Lower lobe of right lung (tissue), 2 donors: ENCODE measurements around the gene AK4. TPM values are rescaled to one million over a fixed set of nuclear protein-coding genes. Genes with fewer than 3 reads are reported as not detected.
"Not testable (repeated sequence)": the region's sequence is repeated elsewhere in the genome, so short reads cannot be mapped to it uniquely, and the experiment has no call there.

ENCODE experiments used
- ATAC-seq, 2 donors: fragments of 200-7000 bp; cut with Tn5 transposase; one replicate each; pipeline ENCODE4 v1.9.1; 2020 to 2022; ENCODE audit warnings: mild to moderate bottlenecking in 2 of 2, moderate library complexity in 2 of 2
- DNase-seq: peaks from one replicate; pipeline ENCODE4 v3.0.0-alpha.2; 2020
- H3K27ac ChIP-seq: fragments of 200-600 bp; one replicate; pipeline ENCODE4 v1.8.0; 2022
- H3K27me3 ChIP-seq: fragments of 200-600 bp; one replicate; pipeline ENCODE4 v1.8.0; 2022; ENCODE audit warnings: low read depth
- H3K36me3 ChIP-seq: fragments of 200-600 bp; one replicate; pipeline ENCODE4 v1.8.0; 2022; ENCODE audit warnings: mild to moderate bottlenecking
- H3K4me1 ChIP-seq: fragments of 200-600 bp; one replicate; pipeline ENCODE4 v1.8.0; 2022
- H3K4me3 ChIP-seq: fragments of 200-600 bp; one replicate; pipeline ENCODE4 v1.8.0; 2022; ENCODE audit warnings: mild to moderate bottlenecking
- H3K9me3 ChIP-seq: fragments of 200-600 bp; one replicate; pipeline ENCODE4 v1.8.0; 2022
- CTCF ChIP-seq: fragments of 200-600 bp; IDR thresholded peaks from one replicate; pipeline ENCODE4 v1.8.0; 2022; ENCODE audit warnings: antibody characterized with exemption, mild to moderate bottlenecking
- intact Hi-C: fragments of 100-400 bp; cut with DNase I; formaldehyde crosslinking; loops from one replicate; pipeline ENCODE4 v1.11.0; 2022
- total RNA-seq: library from RNA; stranded (reverse); fragmentation: NEBNext Ultra II Directional; extraction: Animal tissue kit (Norgen Biotek cat#: 25700); gene quantifications from one replicate; pipeline ENCODE4 v1.2.1, GENCODE V29; 2021
- donor health status: DM: no; HTN: yes; CAD: no; lungs with severe emphysema.

Gene AK4
- total RNA-seq, 1 donor from 2014 or later: 7.0 TPM

GRCh38 chr1:65112811-65113210 is 35.2 kb upstream of the AK4 start:
- Histone ChIP-seq H3K4me3 (no peak overlapping the region), H3K36me3 (no peaks in the 10 kb centered on the region), H3K9me3 (no peaks in the 10 kb centered on the region), H3K27me3 (no peaks in the 10 kb centered on the region), H3K27ac (no peak overlapping the region), H3K4me1 (no peaks in the 10 kb centered on the region)
- ATAC-seq (no peak), DNase-seq (no peak)
- intact Hi-C loops: no loop called here
- no peak for TF ChIP-seq CTCF

DNA sequence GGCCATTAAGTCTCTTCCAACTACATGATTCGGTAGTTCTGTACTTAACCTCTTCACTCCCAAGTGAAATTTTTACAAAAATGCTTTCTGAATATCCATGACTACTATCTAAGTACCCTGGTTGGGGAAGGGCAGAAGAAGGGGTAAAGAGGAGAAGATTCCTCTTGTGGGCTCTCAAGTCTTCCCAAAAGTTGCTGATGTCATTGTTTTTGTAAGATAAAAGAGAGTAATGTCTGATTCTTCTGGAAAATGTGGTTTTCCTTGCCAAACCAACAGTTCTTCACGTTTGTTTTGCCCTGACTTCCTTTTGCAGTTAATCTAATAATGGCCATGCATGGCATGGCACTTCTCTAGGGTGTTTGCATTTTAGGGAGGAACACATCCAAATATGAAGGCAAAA is 34.7 kb upstream of the AK4 start:
- Histone ChIP-seq H3K4me1 (no peaks in the 10 kb centered on the region), H3K4me3 (no peak overlapping the region), H3K36me3 (no peaks in the 10 kb centered on the region), H3K27ac (no peak overlapping the region), H3K9me3 (no peaks in the 10 kb centered on the region), H3K27me3 (no peaks in the 10 kb centered on the region)
- ATAC-seq (no peak), DNase-seq (no peak)
- intact Hi-C loops: no loop called here
- no peak for TF ChIP-seq CTCF

GRCh38 chr1:65114322-65114721 is 33.7 kb upstream of the AK4 start:
- intact Hi-C loops: no loop called here
- no peak for ATAC-seq
- Histone ChIP-seq H3K9me3 (no peaks in the 10 kb centered on the region), H3K27me3 (no peaks in the 10 kb centered on the region), H3K4me3 (no peak overlapping the region), H3K36me3 (no peaks in the 10 kb centered on the region), H3K4me1 (no peaks in the 10 kb centered on the region), H3K27ac (peak overlapping the region; percentile 10)
- no peak for DNase-seq
- no peak for TF ChIP-seq CTCF

DNA sequence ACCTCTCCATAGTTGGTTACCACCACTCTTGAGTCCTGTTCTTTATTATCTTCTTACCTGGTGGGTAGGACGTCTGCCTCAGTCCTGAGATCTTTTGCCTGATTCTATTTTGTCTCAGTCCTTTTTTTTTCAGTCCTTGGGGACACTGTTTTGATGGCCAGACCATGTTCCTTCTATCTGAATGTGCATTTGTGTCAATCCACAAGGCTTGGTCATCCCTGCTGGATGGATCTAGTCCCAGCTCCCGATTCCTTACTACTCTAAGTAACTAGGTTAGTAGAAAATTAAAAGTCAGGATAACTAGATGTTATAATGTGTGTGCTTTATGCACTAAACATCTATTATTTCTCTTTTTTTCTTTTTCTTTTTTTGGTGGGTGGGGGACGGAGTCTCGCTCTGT is 28.1 kb upstream of the AK4 start:
- TF ChIP-seq CTCF: no peak
- Histone ChIP-seq H3K27ac (no peak overlapping the region), H3K4me1 (no peaks in the 10 kb centered on the region), H3K9me3 (no peaks in the 10 kb centered on the region), H3K36me3 (no peaks in the 10 kb centered on the region), H3K27me3 (no peaks in the 10 kb centered on the region), H3K4me3 (no peak overlapping the region)
- ATAC-seq (no peak), DNase-seq (no peak)
- intact Hi-C loops: no loop called here

DNA sequence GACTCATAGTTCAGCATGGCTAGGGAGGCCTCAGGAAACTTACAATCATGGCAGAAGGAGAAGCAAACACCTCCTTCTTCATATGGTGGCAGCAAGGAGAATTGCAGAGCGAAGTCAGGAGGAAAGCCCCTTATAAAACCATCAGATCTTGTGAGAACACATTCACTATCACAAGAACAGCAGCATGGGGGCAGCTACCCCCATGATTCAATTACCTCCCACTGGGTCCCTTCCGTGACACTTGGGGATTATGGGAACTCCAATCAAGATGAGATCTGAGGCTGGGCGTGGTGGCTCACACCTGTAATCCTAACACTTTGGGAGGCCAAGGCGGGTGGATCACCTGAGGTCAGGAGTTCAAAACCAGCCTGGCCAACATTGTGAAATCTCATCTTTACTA is 18.9 kb upstream of the AK4 start:
- DNase-seq, intact Hi-C loops, ATAC-seq, H3K4me3 ChIP-seq, H3K27ac ChIP-seq, H3K4me1 ChIP-seq, H3K36me3 ChIP-seq, H3K27me3 ChIP-seq, H3K9me3 ChIP-seq: not testable (repeated sequence)

DNA sequence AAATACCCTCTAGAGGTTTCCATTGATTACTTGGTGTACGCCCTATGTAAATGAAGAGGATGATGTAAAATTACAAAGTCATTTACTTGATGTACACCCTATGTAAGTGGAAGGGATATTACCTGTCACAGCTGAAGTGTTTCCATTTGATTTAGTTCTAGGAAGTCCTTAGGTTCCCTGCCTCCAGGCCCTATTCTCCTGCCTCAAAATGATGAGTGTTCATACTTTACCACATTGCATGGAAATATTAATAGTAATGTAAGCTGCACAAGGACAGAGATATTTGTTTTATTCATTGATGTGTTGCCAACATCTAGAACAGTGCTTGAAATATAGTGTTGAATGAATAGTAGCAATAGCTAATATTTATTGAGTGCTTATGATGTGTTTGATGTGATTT is 9.5 kb upstream of the AK4 start:
- H3K4me3 ChIP-seq: no peak overlapping the region
- H3K27ac ChIP-seq: no peak overlapping the region
- no peaks in the 10 kb centered on the region for H3K36me3 ChIP-seq
- no peaks in the 10 kb centered on the region for H3K27me3 ChIP-seq
- ATAC-seq: no peak
- TF ChIP-seq CTCF: no peak
- no peak for DNase-seq
- H3K4me1 ChIP-seq: peaks cover 7% of the 10 kb centered on the region
- H3K9me3 ChIP-seq: no peaks in the 10 kb centered on the region
- intact Hi-C loops: no loop called here

DNA sequence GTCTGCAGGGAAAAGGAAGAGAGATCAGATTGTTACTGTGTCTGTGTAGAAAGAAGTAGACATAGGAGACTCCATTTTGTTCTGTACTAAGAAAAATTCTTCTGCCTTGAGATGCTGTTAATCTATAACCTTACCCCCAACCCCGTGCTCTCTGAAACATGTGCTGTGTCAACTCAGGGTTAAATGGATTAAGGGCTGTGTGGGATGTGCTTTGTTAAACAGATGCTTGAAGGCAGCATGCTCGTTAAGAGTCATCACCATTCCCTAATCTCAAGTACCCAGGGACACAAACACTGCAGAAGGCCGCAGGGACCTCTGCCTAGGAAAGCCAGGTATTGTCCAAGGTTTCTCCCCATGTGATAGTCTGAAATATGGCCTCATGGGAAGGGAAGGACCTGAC is 8.2 kb upstream of the AK4 start:
- H3K36me3 ChIP-seq, intact Hi-C loops, H3K9me3 ChIP-seq, H3K27me3 ChIP-seq, H3K4me1 ChIP-seq, H3K4me3 ChIP-seq, ATAC-seq, H3K27ac ChIP-seq, DNase-seq: not testable (repeated sequence)
